GM12878 (cell line): ENCODE data around the gene GRIK5.

Experiments used
- CEBPZ ChIP-seq: fragments of 150-350 bp; IDR thresholded peaks from 2 replicates; pipeline ENCODE4 v1.6.1; 2016; ENCODE audit warnings: low read depth, low read length
- CTCF ChIP-seq, 3 experiments: IDR thresholded peaks in 2 of 3; conservative IDR thresholded peaks in 1 of 3; 2 replicates each; pipeline ENCODE4 v1.5.1; 2011; ENCODE audit warnings: low read depth in 3 of 3, low read length in 3 of 3, mild to moderate bottlenecking in 3 of 3, control low read depth in 2 of 3, moderate library complexity in 2 of 3, inconsistent platforms in 1 of 3, mixed read lengths in 1 of 3; ENCODE audit not compliant: control insufficient read depth in 2 of 3, insufficient read depth in 1 of 3; ENCODE audit errors: extremely low read depth in 1 of 3
- FOXM1 ChIP-seq: IDR thresholded peaks from 2 replicates; pipeline ENCODE4 v1.6.1; 2012; ENCODE audit warnings: low read depth, mild to moderate bottlenecking, inconsistent platforms, low read length, moderate library complexity
- POLR2A ChIP-seq: IDR thresholded peaks from 2 replicates; pipeline ENCODE4 v1.6.1; 2011; ENCODE audit warnings: low read depth, mild to moderate bottlenecking, low read length
- SREBF2 ChIP-seq: IDR thresholded peaks from 2 replicates; pipeline ENCODE4 v1.6.1; 2012; ENCODE audit warnings: mild to moderate bottlenecking, low read length

- TF ChIP-seq FOXM1 (no peak), POLR2A (no peak), CTCF (IDR thresholded peaks at IDR 0.05 in 2 of 3, conservative IDR thresholded peaks at IDR 0.05 in 1 of 3; ENCODE audit: control insufficient read depth in 2 of 3, extremely low read depth in 1 of 3, insufficient read depth in 1 of 3, low read depth in 3 of 3, low read length in 3 of 3) (no peak), CEBPZ (no peak), SREBF2 (no peak)
Measured at GRCh38 chr19:41957161-41957837, 112.7 kb downstream of the GRIK5 start.
